Islet precursor cell (in vitro differentiated cells): Measurements from ENCODE around the gene TMOD2.
A peak's percentile ranks its signal among the peaks of the same experiment; 100 is the strongest.

ENCODE experiments used
- DNase-seq: peaks from one replicate; pipeline ENCODE4 v3.0.0-alpha.2; 2018

The TMOD2 gene

GRCh38 chr15:51828621-51829375 lies 77.4 kb downstream of the TMOD2 start:
- DNase-seq = peak; percentile 64

DNA sequence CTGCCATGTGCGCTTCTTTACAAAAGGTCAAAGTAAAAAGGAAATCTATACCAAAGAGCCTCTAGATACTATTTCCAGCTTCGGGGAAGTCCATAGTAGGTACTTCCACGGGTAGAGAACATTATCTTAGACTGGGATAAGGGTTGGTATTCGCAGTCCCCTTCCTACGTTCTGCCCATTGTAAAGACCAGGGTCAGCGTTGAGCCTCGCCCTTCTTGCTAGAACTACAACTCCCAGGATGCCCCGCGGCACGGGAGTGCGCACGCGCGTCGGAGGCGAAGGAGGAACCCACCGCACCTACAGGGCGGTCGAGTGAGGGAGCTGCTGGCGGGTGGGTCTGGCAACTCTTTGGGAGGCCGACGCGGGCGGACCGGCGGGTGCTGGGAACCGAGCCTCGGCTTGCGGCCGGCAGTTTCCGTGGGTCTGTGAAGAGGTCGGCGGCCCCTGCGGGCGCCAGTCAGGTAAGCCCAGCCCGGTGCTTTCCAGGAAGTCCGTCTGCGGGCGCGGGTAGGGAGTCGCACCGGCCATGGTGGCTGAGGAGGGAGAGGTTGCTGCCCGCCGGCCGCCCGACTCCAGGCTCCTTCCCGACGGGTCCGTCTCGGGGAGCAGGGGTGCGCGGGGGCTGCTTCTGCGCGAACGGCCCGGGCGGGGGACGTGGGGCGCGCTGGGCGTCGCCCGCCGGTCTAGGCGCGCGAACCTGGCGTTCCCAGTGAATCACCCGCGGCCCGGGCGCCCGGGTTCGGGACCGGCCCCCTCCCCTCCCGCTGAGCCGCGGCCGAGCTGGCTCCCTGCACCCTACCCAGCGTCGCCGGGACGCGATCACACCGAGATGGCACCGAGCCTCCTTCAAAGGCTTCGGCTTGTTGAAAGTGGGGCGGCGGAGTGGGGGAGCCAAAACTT lies 78.2 kb downstream of the TMOD2 start, which contains the start of gene TMOD3:
Gene TMOD3 (plus strand): TSS at position 278 of the 900 bp plus-strand sequence. CDS start 33,232 bp downstream, outside the sequence.
- peak; percentile 98 for DNase-seq

GRCh38 chr15:51830276-51830806 lies 78.9 kb downstream of the TMOD2 start:
- no peak for DNase-seq

DNA sequence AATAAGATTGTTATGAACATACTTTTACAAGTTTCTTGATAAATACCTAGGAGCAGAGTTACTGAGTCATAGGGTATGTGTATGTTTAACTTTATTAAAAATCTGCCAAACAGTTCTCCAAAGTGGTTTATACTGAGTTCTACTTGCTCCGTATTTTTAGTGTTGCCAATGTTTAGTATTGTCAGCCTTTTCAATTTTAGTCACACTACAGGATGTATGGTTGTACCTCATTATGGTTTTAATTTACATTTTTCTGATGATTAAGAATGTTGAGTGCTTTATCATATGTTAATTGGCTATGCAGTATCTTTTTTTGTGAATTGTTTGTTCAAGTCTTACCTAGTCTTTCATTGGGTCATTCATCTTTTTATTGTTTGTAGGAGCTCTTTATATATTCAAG lies 82.4 kb downstream of the TMOD2 start:
- no peak for DNase-seq

GRCh38 chr15:51837792-51838251 lies 86.4 kb downstream of the TMOD2 start:
- no peak for DNase-seq

DNA sequence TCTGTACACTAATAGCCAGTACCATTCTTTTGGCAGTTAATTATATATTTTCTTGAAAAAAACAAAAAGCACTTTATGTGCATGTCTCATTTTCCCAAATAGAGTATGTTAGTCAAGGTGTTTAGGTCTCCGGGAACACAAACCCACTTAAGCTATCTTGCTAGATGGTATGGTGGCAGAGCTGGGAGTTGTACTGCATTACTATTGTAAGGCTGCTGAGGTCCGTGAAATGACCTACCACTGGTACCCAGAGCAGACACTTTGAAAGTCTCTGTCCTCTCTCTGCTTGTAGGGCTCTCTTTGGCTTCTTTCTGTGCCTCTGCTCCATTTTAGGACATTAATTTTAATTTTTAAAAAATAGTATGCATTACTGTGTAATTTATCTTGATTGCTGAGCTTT lies 86.9 kb downstream of the TMOD2 start:
- DNase-seq = no peak

GRCh38 chr15:51840692-51841091 lies 89.3 kb downstream of the TMOD2 start:
- no peak for DNase-seq

DNA sequence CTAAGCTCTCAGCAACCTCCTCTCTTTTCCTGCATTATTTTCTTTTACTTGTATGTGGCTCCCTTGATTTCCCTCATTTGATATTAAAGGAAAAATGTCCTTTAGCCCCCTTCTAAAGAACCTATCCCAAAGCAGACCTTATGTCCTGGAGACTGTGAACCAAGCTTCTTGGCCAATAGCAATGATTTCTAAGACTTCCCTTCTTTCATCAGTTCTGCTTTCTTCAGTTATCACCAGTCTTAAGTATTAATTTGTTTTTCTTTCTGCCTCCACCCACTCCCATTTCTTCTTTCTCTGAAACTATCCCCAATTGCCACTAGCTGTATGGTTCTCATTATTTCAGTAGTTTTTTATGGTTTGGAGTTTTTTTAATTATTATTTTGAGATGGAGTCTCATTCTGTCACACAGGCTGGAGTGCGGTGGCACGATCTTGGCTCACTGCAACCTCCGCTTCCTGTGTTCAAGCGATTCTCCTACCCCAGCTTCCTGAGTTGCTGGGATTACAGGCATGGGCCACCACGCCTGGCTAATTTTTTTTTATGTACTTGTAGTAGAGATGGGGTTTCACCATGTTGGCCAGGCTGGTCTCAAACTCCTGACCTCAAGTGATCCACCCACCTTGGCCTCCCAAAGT lies 90.1 kb downstream of the TMOD2 start:
- no peak for DNase-seq

GRCh38 chr15:51842265-51842664 lies 90.9 kb downstream of the TMOD2 start:
- no peak for DNase-seq

DNA sequence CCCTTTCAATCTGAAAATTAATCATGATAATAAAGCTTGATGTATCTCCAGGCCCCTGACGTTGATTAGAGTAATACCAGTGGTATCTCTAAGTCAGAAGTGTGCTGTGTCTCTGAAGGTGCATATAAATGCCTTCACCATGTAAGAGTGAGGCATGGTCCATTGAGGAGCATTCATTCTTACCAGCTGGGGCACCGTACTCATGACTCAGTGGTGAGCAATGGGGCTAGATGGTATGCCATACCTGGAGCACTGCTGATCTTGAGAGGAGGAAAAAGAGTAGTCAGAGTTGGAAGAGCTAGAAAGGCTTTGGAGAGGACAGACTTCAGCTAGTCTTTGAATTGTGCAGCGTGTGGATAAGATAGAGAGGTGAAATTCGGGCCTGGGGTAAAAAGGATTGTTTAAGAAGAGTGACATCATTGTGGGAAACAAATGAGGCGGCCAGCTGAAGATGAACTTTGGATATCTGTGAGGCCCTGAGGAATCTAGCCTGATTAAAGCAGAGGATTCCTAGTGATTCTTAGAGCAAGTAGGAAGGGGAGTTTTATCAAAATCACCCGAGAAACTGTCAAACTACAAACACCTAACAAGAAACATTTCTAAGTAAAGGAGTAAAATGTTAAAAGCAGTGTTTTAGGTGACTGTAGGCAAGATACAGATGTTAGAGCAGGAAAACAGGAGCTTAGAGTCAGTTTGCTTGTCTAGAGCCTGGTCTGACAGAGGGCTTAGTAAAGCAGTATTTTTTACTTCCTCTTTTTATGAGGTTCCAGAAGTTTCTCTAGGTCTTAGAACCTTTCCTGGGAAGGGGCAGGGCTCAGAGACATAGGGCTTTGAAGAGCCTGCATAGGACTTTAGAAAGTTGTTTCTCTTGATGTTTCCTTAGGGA lies 91.7 kb downstream of the TMOD2 start:
- DNase-seq = peak; percentile 78

DNA sequence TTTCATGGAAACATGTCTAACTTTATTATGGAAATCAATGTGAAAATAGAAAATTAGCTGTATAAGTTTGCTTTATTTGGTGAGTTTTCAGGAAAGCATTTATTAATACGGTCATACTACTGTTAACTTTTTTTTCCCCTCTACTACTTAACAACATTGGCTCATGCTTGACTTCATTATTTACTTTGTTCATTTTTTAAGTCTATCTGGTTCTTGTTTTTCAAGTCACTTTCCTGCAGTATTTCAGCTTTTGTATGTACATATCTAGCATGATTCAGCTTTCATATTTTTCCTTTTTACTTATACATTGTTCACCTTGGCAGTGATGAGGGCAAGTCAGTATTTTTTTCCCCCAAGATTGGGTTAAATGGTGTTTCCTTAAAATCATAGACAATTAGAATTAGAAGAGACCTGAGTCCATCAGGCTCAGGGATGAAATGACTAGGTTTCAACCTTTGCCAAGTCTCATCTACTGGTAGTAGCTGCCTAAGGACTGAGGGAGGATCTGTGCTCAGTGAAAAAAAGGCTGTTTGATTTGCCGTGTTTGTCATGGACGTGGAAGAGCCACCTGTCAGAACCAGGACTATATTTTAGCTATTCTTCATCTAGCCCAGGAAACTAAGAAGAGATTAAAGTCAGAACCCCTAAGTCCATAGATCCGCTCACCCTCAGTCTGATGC lies 93.5 kb downstream of the TMOD2 start:
- no peak for DNase-seq

DNA sequence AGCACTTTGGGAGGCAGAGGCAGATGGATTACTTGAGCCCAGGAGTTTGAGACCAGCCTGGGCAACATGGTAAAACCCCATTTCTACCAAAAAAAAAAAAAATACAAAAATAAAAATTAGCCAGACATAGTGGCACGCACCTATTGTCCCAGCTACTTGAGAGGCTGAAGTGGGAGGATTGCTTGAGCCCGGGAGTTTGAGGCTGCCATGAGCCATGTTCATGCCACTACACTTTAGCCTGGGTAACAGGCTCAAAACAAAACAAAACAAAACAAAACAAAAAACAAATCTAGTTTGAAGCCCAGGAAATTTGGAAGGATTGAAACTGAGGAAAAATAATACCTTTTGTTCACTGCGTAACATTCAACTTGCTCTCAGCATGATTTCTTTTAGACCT lies 94.7 kb downstream of the TMOD2 start:
- DNase-seq = no peak

DNA sequence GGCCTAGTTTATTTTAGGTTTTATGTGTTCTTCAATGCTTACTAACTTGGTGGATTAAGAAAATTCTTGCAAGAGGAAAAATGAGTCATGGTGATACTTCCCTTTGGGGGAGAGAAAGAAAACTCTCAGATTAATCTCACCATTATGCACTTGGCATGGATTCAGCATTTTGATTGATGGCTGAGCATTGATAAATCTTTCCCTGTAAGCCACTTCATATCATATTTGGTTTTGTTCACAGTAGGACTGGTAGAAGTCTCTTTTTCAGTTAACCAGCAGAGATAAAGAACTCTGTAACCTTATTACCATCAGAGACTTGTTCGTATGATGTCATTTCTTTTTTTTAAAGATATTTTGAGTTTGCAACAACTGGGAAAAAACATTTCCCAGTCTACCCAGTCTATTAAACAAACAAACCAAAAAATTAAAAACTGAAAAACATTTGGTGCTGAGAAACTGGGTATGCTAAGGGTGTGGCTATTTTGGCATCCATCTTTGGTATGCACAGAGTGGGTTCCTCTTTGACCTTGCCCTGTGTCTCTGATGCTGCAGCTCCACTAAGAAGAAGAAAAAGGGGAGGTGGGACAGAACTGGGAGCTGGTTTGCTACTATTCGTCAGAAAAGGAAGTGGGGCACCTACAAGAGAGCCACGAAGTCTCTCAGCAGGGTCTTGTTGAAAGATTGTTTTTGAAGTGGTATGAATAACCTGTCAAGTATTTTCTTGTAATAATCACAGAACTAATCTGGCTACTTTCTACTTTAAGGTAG lies 95.2 kb downstream of the TMOD2 start:
- DNase-seq = no peak

DNA sequence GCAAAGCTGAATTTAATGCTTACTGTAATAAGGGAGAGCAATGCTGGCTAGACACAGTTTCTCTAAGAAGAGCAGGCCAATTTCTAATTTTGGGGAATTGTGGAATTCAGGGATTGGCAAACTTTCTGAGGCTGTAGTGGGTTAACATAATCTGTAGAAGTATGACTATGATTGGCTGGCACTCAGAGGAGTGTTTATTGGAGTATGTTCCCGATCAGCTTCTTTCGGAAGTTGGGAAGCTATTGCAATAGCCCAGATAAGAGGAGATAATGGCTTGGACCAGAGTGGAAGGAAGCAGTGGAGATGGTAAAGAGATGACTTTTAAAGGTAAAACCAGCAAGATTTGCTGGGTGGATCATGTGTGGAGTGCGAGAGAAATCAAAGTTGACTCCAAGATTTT lies 97.4 kb downstream of the TMOD2 start:
- DNase-seq = no peak

DNA sequence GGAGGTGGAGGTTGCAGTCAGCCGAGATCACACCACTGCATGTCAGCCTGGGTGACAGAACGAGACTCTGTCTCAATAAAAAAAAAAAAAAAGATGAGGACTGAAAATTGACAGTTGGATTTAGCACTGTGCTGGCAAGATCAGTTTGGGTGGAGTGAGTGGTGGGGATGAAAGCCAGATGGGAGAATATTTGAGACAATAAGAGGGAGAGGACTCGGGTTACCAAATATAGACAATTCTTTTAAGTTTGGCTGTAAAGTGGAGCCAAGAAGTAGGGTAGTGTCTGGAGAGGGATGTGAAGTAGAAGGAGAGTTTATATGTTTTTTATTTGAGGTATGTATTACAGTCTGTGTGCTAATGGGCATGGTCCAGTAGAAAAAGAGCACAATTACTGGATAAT lies 98.5 kb downstream of the TMOD2 start:
- DNase-seq = no peak

GRCh38 chr15:51853998-51854397 lies 102.6 kb downstream of the TMOD2 start:
- DNase-seq = no peak

- no peak for DNase-seq
Observed at GRCh38 chr15:51855612-51856011, 104.2 kb downstream of the TMOD2 start.

GRCh38 chr15:51856714-51857380 lies 105.5 kb downstream of the TMOD2 start:
- no peak for DNase-seq

DNA sequence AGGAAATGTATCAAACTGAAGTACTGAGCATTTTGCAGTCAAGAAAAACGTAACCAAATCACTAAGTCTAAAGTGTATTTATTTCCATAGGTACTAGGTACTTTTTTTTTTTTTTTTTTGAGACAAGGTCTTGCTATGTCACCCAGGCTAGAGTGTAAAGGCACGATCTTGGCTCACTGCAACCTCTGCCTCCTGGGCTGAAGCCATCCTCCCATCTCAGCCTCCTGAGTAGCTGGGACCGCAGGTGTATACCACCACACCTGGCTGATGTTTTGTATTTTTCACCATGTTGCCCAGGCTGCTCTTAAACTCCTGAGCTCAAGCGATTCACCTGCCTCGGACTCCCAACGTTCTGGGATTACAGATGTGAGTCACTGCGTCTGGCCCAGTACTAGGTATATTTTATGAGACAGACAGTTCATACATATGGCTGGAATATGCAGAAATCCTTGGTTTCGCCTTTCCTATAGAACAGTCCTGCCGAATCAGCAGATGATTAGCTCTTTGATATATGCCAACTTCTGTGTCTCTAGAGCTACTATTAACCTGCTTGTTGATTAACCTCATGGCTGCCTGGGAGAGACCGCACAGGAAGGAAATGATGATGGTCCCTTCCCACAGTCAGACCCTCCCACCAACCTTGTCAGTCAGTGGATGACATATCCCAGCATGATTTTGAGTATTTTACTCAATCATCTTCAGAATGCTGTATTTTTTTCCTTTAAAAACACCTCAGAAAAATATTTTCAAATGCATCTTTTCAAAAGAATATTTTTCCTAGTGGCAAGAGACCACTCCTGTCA lies 110.4 kb downstream of the TMOD2 start:
- no peak for DNase-seq
